IPS-15b (cell line): ENCODE data around the gene WIPF1.

ENCODE experiments used
- H3K27me3 ChIP-seq: one replicate; pipeline ENCODE4 v1.6.1; 2013; ENCODE audit warnings: low read length; ENCODE audit not compliant: control insufficient read depth, insufficient read depth
- H3K36me3 ChIP-seq: one replicate; pipeline ENCODE4 v1.6.1; 2013; ENCODE audit warnings: low read length; ENCODE audit not compliant: control insufficient read depth, insufficient read depth
- H3K4me1 ChIP-seq: one replicate; pipeline ENCODE4 v1.6.1; 2013; ENCODE audit warnings: mild to moderate bottlenecking, low read length; ENCODE audit not compliant: control insufficient read depth, insufficient read depth
- H3K4me3 ChIP-seq: one replicate; pipeline ENCODE4 v1.5.1; 2013; ENCODE audit warnings: low read depth, low read length
- H3K9ac ChIP-seq: one replicate; pipeline ENCODE4 v1.6.1; 2013; ENCODE audit warnings: low read depth, mild to moderate bottlenecking, low read length
- H3K9me3 ChIP-seq: one replicate; pipeline ENCODE4 v1.6.1; 2013; ENCODE audit warnings: mild to moderate bottlenecking, low read length; ENCODE audit not compliant: control insufficient read depth, insufficient read depth

WIPF1 gene

DNA sequence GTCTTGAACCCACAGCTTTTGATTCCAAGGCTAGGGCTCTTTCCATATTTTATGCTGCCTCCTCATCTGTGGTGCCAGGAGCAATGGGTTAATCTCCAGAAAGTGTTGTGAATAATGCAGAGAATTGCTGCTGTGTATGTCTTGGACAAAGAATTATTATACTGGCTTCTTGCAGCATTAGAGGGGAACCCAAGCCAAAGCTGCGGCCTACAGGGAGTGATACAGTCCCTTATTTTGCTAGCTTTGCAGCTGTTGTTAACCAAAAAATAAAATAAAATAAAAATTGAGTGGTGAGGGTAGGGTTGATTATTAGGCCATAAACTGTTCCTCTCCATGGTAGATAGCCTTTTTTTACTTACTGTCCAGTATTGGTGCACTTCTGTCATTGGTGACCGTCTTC is 16.7 kb downstream of the WIPF1 start:
- Histone ChIP-seq H3K9me3 (no peaks in the 10 kb centered on the region), H3K27me3 (no peaks in the 10 kb centered on the region), H3K9ac (no peak overlapping the region), H3K4me1 (peaks cover 8% of the 10 kb centered on the region), H3K4me3 (no peak overlapping the region), H3K36me3 (no peaks in the 10 kb centered on the region)

DNA sequence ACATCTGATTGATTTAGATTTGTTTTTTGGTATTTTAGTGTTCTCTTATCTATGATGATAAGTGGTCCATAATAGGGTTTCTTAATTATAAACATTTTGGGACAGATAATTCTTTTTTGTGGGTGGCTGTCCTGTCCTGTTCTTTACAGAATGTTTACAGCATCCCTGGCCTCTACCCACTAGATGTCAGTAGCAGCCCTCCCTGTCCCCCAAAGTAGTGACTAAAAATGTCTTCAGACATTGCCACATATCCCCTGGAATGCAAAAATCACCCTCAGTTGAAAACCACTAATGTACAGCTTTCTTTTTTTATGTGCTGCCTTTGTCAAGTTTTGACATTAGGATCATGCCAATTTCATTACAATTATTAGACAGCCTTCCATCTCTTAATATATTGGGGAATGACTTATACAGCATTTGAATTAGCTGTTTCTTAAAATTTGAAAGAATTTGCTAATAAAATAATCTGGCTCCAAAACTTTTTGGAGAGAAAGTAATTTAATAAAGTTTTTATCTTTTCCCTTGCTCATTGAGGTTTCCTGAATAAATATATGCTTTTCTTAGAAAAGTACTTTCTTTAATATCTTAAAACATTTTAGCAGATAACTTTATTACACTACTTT is 19.5 kb downstream of the WIPF1 start:
- Histone ChIP-seq H3K4me1 (no peaks in the 10 kb centered on the region), H3K9me3 (no peaks in the 10 kb centered on the region), H3K9ac (no peak overlapping the region), H3K27me3 (no peaks in the 10 kb centered on the region), H3K4me3 (no peak overlapping the region), H3K36me3 (no peaks in the 10 kb centered on the region)

DNA sequence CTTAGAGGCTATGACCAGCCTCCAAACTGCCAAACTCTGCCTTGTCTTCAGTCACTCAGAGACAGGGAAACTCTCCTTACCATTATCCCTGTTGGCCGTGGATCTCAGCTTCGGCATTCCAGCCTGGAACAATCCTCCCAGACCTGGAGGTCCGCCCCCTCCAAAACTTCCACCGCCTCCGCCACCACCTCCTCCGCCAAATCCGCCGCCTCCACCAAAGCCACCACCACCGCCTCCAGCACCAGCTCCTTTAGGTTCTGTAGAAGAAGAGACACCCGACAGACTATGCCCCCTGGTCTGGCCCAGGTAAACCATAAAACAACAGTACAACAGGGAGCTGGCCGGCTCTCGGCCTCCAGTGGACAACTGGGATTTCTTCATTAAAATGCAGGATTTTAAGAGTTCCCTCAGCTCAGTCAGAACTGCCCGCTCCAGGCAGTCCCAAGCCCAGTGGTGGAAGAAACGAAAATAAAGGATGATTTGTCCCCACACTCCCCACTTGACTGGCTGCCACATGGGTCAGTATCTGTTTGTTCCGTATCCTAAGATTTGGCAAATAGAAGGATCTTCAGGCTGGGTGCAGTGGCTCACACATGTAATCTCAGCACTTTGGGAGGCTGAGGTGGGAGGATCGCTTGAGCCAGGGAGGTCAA is 22.4 kb downstream of the WIPF1 start:
- Histone ChIP-seq H3K4me3 (no peak overlapping the region), H3K9me3 (no peaks in the 10 kb centered on the region), H3K4me1 (no peaks in the 10 kb centered on the region), H3K27me3 (no peaks in the 10 kb centered on the region), H3K9ac (no peak overlapping the region), H3K36me3 (no peaks in the 10 kb centered on the region)

DNA sequence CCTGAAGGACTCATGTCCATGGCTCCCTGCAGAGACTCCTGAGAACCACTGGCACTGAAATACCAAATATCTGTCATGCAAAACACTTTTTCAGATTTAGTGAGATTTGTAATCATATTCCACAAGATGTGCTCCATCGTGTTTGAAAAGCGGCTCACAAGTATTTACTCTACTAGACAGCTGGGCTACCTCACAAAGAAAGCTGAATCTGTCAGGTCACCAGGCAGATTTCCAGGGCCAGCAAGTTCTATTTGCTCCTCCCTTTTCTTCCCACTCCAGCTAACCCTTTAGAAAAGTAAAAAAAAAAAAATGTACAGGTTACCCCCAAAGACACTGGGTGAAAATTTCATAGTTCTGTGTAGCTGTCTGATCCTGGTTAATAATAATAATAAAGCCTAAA is 22.9 kb downstream of the WIPF1 start:
- Histone ChIP-seq H3K27me3 (no peaks in the 10 kb centered on the region), H3K4me3 (no peak overlapping the region), H3K4me1 (no peaks in the 10 kb centered on the region)

DNA sequence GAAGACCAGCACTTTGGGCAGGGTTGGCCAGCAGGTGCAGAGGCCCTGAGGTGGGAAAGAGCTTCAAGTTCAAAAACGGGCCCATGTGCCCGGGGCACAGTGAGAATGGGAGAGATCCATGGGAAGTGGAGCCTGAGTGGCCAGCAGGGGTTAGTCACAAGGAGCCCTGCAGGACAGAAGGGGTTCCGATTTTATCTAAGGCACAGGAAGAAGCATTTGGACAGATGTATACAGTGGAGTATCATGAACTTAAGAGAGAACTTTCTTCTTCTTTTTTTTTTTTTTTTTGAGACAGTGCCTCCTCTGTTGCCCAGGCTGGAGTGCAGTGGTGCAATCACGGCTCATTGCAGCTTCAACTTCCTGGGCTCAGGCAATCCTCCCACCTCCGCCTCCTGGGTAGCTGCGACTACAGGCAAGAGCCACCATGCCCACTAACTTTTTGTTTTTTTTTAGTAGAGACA is 24.0 kb downstream of the WIPF1 start:
- Histone ChIP-seq H3K9ac (no peak overlapping the region), H3K9me3 (no peaks in the 10 kb centered on the region), H3K4me3 (no peak overlapping the region), H3K27me3 (no peaks in the 10 kb centered on the region), H3K4me1 (no peaks in the 10 kb centered on the region), H3K36me3 (no peaks in the 10 kb centered on the region)

More for the DNA sequence above, 22.9 kb downstream of the WIPF1 start:
- H3K9ac ChIP-seq: no peak overlapping the region
- no peaks in the 10 kb centered on the region for H3K9me3 ChIP-seq
- no peaks in the 10 kb centered on the region for H3K36me3 ChIP-seq

GRCh38 chr2:174572556-174572955 is 25.0 kb downstream of the WIPF1 start:
- H3K36me3 ChIP-seq: no peaks in the 10 kb centered on the region
- no peaks in the 10 kb centered on the region for H3K4me1 ChIP-seq
- no peaks in the 10 kb centered on the region for H3K27me3 ChIP-seq
- no peak overlapping the region for H3K4me3 ChIP-seq
- no peak overlapping the region for H3K9ac ChIP-seq
- H3K9me3 ChIP-seq: no peaks in the 10 kb centered on the region

DNA sequence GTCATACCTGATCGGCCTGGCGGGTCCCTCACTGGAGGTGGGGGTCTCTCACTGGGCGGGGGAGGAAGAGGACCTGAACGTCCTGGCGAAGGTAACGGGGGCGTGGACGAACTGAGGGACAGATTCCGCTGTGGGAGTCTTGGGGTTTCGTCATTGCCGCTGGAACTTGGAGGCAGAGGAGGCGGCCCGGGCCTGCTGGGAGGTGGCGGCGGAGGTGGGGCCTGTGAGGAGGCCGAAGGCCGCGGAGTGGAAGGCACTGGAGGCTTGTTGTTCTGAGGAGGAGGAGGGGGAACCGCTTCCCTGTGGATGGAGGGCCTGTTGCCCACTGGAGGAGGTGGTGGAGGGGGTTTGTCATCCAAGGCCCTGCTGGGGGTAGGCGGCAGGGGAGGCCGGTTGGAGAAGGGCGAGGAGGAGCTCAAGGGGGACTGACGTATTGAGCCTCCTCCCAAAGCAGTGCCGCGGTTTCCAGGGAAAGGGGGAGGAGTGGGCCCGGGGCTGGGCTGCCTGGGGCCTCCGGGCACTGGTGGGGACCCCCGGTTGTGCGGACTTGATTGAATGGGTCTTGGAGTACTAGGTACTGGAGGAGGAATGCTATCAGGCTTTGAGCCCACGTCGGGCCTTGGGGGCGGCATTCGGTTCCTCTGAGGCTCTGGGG is 25.8 kb downstream of the WIPF1 start:
- Histone ChIP-seq H3K9me3 (no peaks in the 10 kb centered on the region), H3K27me3 (no peaks in the 10 kb centered on the region), H3K36me3 (no peaks in the 10 kb centered on the region), H3K4me3 (no peak overlapping the region), H3K4me1 (no peaks in the 10 kb centered on the region), H3K9ac (no peak overlapping the region)

DNA sequence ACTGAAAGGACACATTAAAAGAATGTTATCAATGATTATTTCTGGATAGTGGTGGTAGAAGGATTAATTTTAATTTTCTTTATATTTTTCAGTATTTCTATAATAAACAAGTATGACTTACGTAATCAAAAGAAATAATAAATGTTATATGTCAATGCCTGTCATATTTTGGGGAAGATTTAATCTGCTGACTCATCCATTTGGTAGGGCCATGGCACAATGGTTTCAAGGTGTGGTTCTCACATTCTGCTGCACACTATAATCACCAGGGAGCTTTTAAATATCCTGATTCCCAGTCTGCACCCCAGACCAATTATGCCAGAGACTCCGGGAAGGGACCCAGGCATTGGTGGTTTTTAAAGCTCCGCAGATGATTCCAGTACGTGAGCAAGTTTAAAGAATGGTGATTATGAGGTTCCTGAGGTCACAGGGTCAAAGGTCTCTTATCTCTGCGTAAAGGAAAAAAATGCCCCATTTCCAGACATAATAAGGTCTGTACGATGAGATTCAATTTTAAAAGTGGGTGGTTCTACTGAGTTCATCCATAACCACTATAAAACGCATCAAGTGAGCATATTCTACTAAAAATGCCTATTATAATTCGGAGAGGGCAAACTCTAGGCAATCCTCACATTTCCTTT is 27.2 kb downstream of the WIPF1 start:
- Histone ChIP-seq H3K36me3 (no peaks in the 10 kb centered on the region), H3K4me1 (no peaks in the 10 kb centered on the region), H3K27me3 (no peaks in the 10 kb centered on the region), H3K9me3 (no peaks in the 10 kb centered on the region), H3K9ac (no peak overlapping the region), H3K4me3 (no peak overlapping the region)

DNA sequence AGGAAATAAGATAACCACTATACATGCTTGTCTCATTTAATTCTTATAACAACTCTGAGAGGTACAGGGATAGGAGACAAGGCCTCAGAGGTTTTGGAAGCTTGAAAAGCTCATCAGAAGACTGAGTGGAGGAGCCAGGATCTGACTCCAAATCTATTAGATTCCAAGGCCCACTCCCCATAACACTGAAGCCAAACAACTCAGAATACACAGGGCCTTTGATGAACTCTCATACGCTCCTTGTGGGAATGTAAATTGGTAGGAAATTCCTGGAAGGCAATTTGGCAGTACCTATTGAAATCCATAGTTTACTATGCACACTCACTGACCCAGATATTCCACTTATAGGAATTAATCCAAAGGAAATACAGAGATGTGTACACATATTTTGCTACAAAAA is 27.9 kb downstream of the WIPF1 start:
- Histone ChIP-seq H3K9me3 (no peaks in the 10 kb centered on the region), H3K9ac (no peak overlapping the region), H3K27me3 (no peaks in the 10 kb centered on the region), H3K4me3 (no peak overlapping the region), H3K4me1 (no peaks in the 10 kb centered on the region), H3K36me3 (no peaks in the 10 kb centered on the region)

GRCh38 chr2:174568425-174568824 is 29.2 kb downstream of the WIPF1 start:
- Histone ChIP-seq H3K36me3 (no peaks in the 10 kb centered on the region), H3K4me1 (no peaks in the 10 kb centered on the region), H3K9me3 (no peaks in the 10 kb centered on the region), H3K4me3 (no peak overlapping the region), H3K9ac (no peak overlapping the region), H3K27me3 (no peaks in the 10 kb centered on the region)

DNA sequence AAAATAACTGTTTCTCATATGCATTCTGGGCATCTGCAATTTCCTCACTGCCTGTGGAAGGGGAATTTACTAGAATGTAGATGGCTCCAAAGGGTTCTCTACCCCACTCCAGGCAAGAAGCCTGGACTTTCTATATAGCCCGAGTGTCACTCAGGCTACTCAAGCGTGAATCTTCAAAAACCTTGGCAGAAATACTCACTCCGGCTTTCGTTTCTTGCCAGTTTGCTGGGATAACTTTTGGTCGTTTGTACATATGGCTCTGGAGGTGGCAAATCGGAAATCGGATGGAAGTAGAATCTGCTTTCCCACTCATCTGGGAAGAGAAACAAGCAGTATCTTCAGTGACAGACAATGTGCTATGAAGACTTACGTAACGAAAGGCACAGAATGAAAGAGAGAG is 30.7 kb downstream of the WIPF1 start:
- Histone ChIP-seq H3K9me3 (no peaks in the 10 kb centered on the region), H3K4me1 (no peaks in the 10 kb centered on the region), H3K27me3 (no peaks in the 10 kb centered on the region), H3K36me3 (no peaks in the 10 kb centered on the region), H3K9ac (no peak overlapping the region), H3K4me3 (no peak overlapping the region)
